ENCODE data around the gene IL32.

GRCh38 chr16:3115003-3115402, 49.6 kb downstream of the IL32 start:
- TF ChIP-seq, protein P1, sequence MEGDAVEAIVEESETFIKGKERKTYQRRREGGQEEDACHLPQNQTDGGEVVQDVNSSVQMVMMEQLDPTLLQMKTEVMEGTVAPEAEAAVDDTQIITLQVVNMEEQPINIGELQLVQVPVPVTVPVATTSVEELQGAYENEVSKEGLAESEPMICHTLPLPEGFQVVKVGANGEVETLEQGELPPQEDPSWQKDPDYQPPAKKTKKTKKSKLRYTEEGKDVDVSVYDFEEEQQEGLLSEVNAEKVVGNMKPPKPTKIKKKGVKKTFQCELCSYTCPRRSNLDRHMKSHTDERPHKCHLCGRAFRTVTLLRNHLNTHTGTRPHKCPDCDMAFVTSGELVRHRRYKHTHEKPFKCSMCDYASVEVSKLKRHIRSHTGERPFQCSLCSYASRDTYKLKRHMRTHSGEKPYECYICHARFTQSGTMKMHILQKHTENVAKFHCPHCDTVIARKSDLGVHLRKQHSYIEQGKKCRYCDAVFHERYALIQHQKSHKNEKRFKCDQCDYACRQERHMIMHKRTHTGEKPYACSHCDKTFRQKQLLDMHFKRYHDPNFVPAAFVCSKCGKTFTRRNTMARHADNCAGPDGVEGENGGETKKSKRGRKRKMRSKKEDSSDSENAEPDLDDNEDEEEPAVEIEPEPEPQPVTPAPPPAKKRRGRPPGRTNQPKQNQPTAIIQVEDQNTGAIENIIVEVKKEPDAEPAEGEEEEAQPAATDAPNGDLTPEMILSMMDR (IDR thresholded peaks at IDR 0.05): no peak
- no peak for TF ChIP-seq MAX (CRISPR knock-in tag; IDR thresholded peaks at IDR 0.05)
- TF ChIP-seq ZNF416 (CRISPR knock-in tag; IDR thresholded peaks at IDR 0.05): no peak
- TF ChIP-seq ZNF512 (CRISPR knock-in tag; IDR thresholded peaks at IDR 0.05; ENCODE audit: borderline replicate concordance): no peak
- TF ChIP-seq, protein P2, sequence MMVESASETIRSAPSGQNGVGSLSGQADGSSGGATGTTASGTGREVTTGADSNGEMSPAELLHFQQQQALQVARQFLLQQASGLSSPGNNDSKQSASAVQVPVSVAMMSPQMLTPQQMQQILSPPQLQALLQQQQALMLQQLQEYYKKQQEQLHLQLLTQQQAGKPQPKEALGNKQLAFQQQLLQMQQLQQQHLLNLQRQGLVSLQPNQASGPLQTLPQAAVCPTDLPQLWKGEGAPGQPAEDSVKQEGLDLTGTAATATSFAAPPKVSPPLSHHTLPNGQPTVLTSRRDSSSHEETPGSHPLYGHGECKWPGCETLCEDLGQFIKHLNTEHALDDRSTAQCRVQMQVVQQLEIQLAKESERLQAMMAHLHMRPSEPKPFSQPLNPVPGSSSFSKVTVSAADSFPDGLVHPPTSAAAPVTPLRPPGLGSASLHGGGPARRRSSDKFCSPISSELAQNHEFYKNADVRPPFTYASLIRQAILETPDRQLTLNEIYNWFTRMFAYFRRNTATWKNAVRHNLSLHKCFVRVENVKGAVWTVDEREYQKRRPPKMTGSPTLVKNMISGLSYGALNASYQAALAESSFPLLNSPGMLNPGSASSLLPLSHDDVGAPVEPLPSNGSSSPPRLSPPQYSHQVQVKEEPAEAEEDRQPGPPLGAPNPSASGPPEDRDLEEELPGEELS (CRISPR knock-in tag; IDR thresholded peaks at IDR 0.05): no peak
- TF ChIP-seq TEAD4 (CRISPR knock-in tag; IDR thresholded peaks at IDR 0.05): no peak

All from WTC11 (cell line).